ENCODE measurements around the gene CTDP1. TPM values are rescaled to one million over a fixed set of nuclear protein-coding genes. Genes with fewer than 3 reads are reported as not detected.

CTDP1 gene
- total RNA-seq, 1 donor from 2014 or later = 8.7 TPM

DNA sequence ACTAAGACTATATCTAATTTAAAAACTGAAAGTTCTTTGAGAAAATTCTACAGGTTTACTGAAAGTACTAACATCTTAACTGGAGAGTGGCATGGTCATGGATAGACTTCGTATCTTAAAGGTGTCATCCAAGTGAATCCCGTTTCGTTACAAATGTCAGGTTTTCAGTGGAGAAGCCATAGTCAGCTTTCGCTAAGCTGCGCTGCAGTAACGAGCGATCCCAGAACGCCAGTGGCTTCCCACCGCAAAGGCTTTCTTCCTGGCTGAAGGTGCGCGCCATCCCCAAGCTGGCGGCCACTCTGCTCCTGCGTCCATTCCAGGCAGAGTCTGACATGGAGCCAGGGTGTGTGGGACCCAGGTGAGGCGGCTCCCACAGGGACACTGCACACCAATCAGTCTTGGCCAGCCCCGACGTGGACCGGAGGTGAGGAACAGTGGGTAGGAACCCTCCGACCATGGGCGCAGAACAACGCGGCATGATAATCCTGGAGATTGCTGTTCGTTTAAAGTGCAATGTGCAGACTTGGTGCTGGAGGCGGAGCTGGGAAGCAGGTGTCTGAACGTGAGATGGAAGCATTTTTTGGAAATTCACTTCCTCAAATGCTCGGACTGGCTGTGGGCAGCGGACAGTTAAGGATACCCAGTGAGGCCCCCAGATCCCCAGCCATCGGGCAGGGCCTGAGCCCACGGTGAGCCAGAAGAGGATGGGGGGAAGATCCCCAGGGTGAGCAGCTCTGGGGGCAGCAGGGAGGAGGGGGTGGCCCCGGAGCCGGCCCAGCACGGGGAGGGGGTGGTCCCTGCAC, 90.3 kb downstream of the CTDP1 start:
- intact Hi-C loops (cut with DNase I) = no loop called here
- DNase-seq = no peak
- ATAC-seq (ENCODE audit: poor library complexity) = no peak

DNA sequence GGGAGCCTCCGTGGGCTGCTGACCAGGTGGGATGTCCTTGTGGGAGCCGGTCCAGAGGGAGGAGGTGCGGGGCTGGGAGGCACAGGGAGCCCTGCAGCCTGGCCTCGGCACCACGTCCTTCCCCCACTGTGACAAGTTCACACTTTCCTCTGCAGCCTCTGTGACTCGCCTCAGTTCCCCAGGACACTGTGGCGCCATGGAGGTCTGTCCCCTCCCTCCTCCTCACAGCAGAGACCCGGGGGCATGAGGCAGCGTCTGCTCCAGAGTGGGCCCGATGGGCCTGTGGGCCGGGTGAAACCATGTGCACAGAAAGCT, 90.9 kb downstream of the CTDP1 start:
- DNase-seq (no peak), ATAC-seq (ENCODE audit: poor library complexity) (no peak)
- intact Hi-C loops (cut with DNase I) = no loop called here

DNA sequence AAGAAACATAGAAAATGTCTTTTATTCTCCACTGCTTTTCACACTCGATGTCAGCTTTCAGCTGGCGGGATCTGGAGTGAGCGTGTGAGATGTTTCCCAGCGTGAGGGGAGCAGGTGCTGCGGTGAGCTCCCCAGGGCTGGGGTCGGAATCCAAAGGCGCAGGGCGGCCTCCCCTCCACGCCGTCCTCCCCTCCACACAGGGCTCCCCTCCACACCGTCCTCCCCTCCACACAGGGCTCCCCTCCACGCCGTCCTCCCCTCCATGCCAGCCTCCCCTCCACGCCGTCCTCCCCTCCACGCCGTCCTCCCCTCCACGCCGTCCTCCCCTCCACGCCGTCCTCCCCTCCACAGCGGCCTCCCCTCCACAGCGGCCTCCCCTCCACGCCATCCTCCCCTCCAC, 91.2 kb downstream of the CTDP1 start:
- DNase-seq (no peak), ATAC-seq (ENCODE audit: poor library complexity) (no peak)
- intact Hi-C loops (cut with DNase I) = no loop called here

DNA sequence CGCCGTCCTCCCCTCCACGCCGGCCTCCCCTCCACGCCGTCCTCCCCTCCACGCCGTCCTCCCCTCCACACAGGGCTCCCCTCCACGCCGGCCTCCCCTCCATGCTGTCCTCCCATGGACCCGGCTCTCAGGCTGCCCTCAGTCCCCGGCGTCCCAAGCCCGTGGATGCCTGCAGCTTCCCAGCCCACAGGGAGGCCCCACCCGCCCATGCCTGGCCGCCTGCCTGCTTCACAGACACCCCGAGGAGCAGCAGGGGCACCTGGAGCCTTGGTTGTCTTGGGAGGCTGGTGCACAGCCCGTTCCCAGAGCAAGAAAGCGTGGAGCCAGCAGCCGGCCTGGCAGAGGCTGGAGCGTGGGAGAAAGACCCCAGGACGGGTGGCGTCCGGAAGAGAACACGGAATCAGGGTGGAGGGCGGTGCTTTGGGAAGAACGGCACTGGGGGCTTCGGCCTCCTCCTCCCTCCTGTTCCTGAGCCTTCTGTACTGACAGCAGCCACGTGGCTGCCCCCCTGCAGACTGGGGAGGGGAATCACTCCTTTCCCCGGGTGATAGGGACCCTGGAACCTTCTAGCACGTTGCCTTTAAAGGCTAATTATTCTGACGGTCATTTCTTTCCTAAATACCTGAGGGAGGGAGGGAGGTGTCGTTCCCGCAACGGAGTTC, 92.0 kb downstream of the CTDP1 start:
- intact Hi-C loops (cut with DNase I) = no loop called here

DNA sequence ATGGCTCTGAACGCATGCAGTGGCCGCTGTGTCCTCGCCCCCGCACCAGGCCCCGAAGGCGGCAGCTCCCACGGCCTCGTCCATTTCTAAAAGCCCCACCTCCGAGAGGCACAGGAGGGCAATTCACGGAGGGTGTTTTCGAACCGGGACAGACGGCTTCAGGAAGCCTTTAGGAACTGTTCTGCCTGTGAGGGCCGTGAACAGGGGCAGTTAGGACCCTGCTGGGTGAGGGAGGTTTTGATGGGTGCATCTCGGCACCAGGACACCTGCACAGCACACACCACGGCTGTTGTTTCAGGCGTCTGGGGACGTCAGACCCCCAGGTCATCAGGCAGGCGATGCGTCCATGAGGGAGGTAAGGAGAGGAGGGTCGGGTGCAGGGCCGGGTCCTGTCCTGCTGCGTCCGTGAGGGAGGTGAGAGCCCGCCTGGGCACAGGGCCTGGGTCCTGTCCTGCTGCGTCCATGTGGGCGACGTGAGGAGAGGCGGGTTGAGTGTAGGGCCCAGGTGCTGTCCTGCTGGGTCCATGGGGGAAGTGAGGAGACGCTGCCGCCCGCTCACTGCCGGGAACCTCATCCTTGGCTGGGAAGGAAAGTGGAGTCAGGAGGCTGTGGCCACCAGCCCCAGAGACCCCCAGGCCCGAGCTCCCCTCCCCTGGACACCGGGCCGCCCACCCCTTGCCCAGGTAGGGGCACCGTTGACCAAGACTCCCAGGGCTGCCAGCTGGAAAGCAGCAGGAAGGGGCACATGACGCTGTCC, 92.7 kb downstream of the CTDP1 start:
- intact Hi-C loops (cut with DNase I) = no loop called here
- DNase-seq (no peak), ATAC-seq (ENCODE audit: poor library complexity) (no peak)

More for the DNA sequence above, 92.0 kb downstream of the CTDP1 start:
- no peak for DNase-seq
- ATAC-seq (ENCODE audit: poor library complexity) = no peak

DNA sequence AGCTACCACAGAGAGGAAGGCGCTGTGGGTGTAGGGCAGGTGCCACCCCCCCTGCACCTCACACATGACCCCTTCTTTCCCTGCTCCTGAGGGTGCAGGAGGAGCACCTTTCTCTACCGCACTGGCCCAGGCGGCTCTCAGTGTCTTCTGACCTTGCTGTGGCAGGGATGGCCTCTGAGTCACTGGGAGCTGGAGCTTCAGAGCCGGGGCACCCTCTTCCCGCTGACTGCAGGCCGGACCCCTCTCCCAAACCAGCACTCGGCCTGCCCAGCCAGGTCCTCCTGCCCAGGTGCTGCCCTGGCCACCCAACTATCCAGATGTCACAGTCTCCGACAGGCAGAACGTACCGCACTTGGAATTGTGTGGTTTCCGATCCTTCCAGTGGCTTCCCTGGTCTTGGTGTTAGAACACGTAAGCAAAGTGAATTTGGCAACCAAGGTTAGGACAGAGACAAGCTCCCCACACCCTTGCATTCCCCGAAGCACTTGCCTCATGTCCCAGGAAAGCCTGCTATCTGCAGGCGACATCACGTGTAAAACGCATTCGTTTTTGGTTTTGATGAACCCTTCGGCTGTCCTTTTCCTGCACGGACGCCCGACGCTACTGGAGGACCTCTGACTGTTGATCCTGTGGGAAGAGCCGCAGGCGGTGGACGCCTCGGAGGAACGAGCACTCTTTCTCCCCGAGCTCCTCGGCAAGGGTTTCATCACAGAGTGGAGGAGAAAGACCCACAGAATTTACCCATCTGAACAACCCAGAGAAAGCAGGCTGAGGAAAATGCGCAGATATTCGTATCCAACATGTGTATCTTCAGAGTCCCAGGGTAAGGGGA, 93.5 kb downstream of the CTDP1 start:
- ATAC-seq (ENCODE audit: poor library complexity) = no peak
- DNase-seq = no peak
- intact Hi-C loops (cut with DNase I) = no loop called here

DNA sequence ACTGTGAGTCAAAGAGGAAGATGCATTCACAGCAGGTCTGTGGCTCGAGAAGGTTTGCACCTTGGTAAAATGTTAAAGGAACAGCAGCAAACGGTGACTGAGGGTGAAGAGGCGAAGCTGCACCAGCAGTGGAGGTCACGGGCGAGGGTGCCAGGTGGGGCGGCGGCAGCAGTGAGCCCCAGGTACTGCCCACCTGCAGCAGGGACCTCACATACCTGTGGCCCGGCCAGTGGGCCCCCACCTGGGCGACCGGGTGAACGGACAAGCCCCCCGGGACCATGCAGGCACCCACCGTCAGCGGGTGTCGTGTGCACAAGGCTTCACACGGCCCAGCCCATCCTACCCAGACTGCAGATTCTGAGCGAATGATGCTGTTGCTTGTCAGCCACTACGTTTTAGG, 94.5 kb downstream of the CTDP1 start:
- intact Hi-C loops (cut with DNase I) = no loop called here
- DNase-seq (no peak), ATAC-seq (ENCODE audit: poor library complexity) (no peak)

DNA sequence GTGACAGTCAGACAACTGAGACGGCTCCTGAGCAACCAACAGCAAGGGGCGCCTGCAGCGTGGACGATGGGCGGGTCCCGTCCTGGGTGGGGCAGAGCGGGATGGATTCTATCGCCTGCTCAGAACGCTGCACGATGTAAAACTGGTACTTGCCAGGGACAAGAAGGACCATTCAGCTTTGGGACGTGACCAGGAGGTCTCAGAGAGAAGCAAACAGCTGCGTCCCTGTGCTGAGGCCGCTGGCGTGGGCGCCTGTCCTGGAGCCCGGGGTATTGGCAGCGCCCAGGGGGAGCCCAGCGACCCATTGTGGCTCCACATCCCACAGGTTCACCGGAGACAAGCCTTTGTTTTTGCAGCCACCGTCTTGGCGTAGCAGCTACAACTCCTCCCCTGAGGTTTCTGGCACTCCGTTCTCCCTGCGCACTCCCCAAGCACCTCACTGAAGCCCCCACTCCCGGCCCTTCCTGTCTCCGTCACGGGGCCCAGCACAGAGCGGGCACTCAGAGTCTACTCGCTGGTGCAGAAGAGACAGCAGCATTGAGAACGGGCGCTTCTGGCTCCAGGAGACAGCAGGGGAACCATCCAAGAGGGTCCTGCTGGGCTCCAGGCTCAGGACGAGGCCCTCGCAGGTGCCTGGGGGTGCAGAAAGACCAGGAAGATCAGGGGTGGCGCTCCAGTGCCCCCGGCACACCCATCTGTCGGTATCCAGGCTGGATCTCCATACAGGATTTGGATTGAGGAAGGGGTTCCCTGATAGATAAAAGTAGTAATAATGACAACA, 96.0 kb downstream of the CTDP1 start:
- DNase-seq (no peak), ATAC-seq (ENCODE audit: poor library complexity) (no peak)
- intact Hi-C loops (cut with DNase I) = no loop called here

DNA sequence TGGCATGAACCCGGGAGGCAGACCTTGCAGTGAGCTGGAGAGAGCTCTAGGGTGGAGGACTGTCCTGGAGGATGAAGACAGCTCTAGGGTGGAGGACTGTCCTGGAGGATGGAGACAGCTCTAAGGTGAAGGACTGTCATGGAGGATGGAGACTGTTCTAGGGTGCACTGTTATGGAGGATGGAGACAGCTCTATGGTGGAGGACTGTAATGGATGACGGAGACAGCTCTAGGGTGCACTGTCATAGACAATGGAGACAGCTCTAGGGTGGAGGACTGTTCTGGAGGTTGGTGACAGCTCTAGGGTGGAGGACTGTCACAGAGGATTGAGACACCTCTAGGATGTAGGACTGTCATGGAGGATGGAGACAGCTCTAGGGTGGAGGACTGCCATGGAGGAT, 97.1 kb downstream of the CTDP1 start:
- intact Hi-C loops (cut with DNase I) = no loop called here
- ATAC-seq (ENCODE audit: poor library complexity) (no peak), DNase-seq (no peak)

DNA sequence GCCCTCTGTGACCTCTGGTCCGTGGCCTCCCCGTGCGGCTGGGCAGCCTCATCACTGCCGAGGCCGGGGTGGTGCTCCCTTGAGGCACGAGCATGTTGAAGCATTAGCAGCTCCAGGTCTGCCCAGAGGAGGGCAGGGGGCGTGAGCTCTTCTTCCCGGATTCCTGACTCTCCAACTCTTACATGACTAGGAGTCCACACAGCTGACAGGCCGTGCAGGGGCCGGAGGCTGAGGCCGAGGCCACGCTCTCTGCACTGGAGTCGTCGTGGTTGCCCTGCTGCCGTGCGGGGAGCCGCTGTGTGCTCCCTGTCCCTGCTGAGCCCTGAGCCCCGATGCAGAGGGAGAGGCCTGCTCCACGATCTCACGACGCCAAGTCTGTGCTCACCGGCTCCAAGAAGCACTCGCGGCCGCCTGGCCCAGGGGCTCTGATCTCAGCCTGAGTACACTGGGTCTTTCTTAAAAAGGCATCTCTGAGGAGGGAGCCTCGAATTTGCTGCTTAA, 98.7 kb downstream of the CTDP1 start:
- no peak for ATAC-seq (ENCODE audit: poor library complexity)
- intact Hi-C loops (cut with DNase I) = no loop called here
- DNase-seq = no peak

DNA sequence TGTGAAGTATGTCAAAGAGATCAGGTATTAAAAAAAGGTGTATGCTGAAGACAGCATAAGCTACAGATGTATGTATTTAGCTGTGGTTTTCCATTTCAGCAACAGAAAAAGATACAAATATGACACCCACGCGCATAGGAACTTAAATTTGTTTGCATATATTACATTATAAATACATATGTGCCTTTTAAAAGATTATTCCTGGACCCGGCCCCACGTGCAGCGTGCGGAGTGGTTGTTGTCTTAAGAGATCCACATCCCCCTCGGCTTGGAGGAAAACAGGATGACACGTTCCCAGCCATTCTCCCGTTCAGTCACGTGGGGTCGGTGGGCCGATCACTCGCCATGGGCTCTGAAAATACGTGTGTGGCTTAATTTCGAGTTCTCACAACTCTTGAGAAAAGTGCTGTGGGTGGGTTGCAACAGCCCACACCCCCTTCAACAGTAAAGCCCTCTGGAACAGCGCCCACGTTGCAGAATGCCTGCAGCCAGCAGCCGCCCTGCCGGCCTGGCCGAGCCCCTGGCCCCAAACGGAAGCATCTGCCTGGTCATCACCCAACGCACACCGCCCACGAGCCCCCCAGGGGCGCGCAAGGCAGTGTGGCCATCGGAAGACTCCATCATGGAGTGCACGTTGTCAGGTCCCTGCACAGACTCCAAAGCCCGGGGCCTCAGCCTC, 99.6 kb downstream of the CTDP1 start:
- intact Hi-C loops (cut with DNase I) = no loop called here
- no peak for ATAC-seq (ENCODE audit: poor library complexity)
- DNase-seq = no peak

DNA sequence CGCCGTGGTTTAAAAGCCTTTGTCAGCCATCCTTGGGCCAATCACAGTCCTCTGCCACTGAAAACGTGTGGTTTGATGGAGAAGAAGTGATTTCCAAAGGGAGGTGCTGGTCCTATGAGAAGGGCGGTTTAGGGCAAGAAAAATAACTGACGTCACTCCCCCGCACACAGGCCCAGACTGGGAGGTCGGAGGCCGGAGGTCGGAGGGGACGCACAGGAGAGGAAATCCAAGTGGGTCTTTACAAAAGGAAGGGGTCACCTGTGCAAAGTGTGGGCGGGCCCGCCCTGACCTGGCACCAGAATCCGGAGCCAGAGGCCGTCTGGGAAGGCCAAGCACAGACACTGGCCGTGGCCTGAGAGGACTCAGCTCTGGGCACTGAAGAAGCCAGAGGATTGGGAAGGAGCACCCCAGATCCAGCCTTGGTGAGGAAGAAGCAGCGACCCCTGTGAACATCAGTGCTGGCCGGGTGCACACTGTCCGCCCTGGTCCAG, 100.1 kb downstream of the CTDP1 start:
- intact Hi-C loops (cut with DNase I) = no loop called here
- ATAC-seq (ENCODE audit: poor library complexity) = no peak
- no peak for DNase-seq

DNA sequence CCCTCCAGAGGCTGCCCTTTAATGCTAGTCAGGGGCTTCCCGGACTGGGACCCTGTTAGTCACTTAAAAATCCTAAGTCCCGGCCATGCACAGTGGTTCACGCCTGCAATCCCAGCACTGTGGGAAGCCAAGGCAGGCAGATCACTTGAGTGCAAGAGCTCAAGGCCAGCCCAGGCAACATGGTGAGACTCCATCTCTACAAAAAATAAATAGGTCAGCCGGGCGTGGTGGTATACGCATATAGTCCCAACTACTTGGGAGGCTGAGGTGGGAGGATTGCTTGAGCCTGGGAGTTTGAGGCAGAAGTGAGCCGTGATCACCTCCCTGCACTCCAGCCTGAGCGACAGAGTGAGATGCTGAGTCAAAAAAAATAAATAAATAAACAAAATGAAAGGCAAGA, 100.9 kb downstream of the CTDP1 start:
- DNase-seq (no peak), ATAC-seq (ENCODE audit: poor library complexity) (no peak)
- intact Hi-C loops (cut with DNase I) = no loop called here

DNA sequence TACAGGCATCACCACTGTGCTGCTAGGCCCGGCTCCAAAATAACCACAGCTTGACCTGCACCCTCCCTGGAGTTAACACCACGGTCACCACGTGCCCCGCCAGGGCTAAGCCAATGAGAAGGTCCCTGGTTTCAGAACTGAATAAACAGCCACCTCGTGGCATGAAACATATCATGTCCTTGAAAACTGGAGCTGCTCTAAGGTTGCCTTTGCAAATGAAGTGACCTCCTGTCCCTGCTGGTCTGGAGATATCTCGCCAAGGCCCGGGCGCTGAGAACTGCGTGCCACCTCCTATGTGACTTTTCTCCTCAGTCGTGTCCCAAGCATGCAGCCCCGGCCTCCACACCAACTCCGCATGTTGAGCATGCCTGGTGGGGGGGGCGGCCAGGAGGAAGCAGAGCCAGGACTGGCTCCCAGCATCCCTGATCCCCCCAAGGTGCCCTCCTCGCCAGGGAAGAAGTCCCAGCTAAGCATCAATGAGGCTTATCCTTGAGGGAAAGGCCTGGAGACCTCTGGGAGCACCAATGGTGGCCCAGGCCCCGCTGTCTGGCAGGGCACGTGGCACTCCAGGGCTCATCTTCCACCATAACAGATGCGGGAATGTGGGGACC, 101.8 kb downstream of the CTDP1 start:
- no peak for DNase-seq
- intact Hi-C loops (cut with DNase I) = no loop called here
- no peak for ATAC-seq (ENCODE audit: poor library complexity)

DNA sequence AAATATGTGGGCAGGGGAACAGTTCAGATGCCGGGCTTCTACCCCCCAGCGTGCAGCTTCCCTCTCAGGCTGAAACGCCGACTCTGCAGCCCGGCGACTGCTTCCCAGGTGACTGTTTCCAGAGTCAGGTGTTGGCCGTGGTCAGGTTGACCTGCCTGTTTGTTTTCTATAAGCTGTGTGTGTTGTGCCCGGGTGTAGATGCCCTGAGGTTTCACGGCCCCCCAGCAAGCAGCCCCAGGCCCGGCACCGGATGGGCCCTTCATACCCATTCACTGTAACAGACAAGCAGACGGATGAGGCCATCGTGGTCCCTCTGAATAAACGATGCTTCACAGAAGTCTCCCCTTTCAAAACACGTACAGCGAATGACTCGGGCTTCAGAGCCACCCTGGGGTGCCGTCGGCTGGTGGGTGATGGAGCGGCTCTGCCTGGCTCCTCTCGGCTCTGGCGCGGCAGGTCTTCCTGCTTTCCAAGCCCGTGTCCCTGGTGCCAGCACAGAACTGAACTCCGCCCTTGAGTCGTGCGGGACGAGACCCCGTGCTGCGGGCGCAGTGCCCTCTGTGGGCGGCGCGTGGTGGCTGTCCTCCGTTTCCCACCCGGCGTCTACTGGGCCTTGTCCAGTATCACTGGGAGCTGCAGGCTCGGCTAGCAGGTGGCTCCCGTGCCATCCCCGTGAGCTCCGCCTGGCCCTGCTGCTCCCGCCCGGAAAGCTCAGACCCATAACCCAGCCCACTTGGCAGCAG, 103.1 kb downstream of the CTDP1 start:
- intact Hi-C loops (cut with DNase I) = no loop called here
- ATAC-seq (ENCODE audit: poor library complexity) (no peak), DNase-seq (no peak)

DNA sequence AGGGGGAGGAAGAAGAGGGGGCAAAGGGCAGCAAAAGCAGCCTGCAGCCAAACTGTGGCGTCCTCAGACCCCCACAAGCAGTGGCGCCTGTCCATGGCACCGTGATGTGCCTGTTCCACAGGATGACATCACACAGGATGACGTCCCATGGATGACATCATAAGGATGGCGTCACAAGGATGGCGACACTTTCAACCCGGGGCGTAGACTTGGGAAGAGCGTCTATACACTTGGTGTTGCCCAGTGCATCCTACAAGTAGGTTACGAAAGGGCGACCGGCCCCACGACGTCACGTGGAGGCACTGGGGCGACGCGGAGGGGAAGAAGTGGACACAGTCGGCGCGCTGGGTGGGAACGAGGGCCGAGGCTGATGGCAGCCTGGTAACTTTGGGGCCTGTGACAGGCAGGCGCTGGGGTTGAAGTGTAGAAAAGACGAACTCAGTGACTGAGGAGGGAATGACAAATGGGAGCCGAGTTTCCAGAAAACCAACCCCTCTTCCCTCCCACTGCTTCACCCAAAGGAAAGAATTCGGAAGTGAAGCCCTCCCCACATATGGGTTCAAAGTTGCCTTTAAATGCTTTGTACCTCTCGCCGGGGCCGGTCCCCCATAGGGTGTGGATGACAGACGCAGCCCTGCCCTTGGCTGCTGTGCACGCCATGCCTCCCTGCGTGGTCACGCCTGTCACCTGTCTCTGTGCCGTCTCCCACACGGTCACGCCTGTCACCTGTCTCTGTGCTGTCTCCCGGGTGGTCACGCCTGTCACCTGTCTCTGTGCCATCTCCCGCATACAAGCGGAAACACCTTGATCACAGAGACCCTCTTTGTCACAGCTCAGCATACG, 104.7 kb downstream of the CTDP1 start:
- ATAC-seq (ENCODE audit: poor library complexity) (no peak), DNase-seq (no peak)
- intact Hi-C loops (cut with DNase I) = no loop called here

Data from Right ventricle myocardium superior (tissue), 1 donor.